Measurements from ENCODE around the gene ZNF423. TPM values are rescaled to one million over a fixed set of nuclear protein-coding genes. Genes with fewer than 3 reads are reported as not detected.

ZNF423 gene
- total RNA-seq, 1 experiment from 2014 or later = 0.49 TPM

GRCh38 chr16:49623501-49624266 is 232.2 kb downstream of the ZNF423 start:
- H3K9me3 ChIP-seq (ENCODE audit: control insufficient read depth, insufficient read depth, low read depth, low read length) = no peaks in the 10 kb centered on the region
- no peaks in the 10 kb centered on the region for H3K4me1 ChIP-seq (ENCODE audit: control insufficient read depth, insufficient read depth, low read length)
- DNase-seq (ENCODE audit: low read depth, low spot score) (no peak), ATAC-seq (no peak)
- in situ Hi-C loops (cut with HindIII; ENCODE audit: low pct_unique_long_range_greater_than_20kb, low sequenced_read_pairs) (no loop called here), intact Hi-C loops (cut with micrococcal nuclease; ENCODE audit: unreplicated experiment) (no loop called here)
- no peak overlapping the region for H3K27ac ChIP-seq (ENCODE audit: low read length)
- no peak for TF ChIP-seq TCF7L2 (IDR thresholded peaks at IDR 0.05; ENCODE audit: low read depth, low read length)
- TF ChIP-seq CTCF (IDR thresholded peaks at IDR 0.05) = no peak
- TF ChIP-seq SIN3A (IDR thresholded peaks at IDR 0.05; ENCODE audit: borderline replicate concordance, insufficient read depth, low read depth, low read length) = no peak
- TF ChIP-seq POLR2AphosphoS5 (IDR thresholded peaks at IDR 0.05; ENCODE audit: low read depth, low read length) = no peak
- TF ChIP-seq REST (IDR thresholded peaks at IDR 0.05; ENCODE audit: insufficient read depth in 1 of 2, low read depth in 2 of 2, low read length in 1 of 2) = no peak
- POLR2A ChIA-PET = no interaction called here
- H3K27me3 ChIP-seq (ENCODE audit: control insufficient read depth, insufficient read depth, low read length) = no peaks in the 10 kb centered on the region
- CTCF ChIA-PET = no interaction called here
- H3K36me3 ChIP-seq (ENCODE audit: control insufficient read depth, insufficient read depth, low read length) = no peaks in the 10 kb centered on the region
- no TSS peak for BruUV-seq (replicated peaks)
- H3K4me3 ChIP-seq (ENCODE audit: low read depth in 2 of 2, low read length in 2 of 2) = no peak overlapping the region

- POLR2A ChIA-PET = no interaction called here
- no TSS peak for BruUV-seq (replicated peaks)
- H3K4me3 ChIP-seq (ENCODE audit: low read depth in 2 of 2, low read length in 2 of 2) = no peak overlapping the region
- H3K27me3 ChIP-seq (ENCODE audit: control insufficient read depth, insufficient read depth, low read length) = no peaks in the 10 kb centered on the region
- no peak overlapping the region for H3K27ac ChIP-seq (ENCODE audit: low read length)
- H3K36me3 ChIP-seq (ENCODE audit: control insufficient read depth, insufficient read depth, low read length) = no peaks in the 10 kb centered on the region
- CTCF ChIA-PET = no interaction called here
- no peaks in the 10 kb centered on the region for H3K4me1 ChIP-seq (ENCODE audit: control insufficient read depth, insufficient read depth, low read length)
- intact Hi-C loops (cut with micrococcal nuclease; ENCODE audit: unreplicated experiment) = no loop called here
- in situ Hi-C loops (cut with HindIII; ENCODE audit: low pct_unique_long_range_greater_than_20kb, low sequenced_read_pairs) = no loop called here
- DNase-seq (ENCODE audit: low read depth, low spot score) = no peak
- no peak for TF ChIP-seq SIN3A (IDR thresholded peaks at IDR 0.05; ENCODE audit: borderline replicate concordance, insufficient read depth, low read depth, low read length)
- no peak for ATAC-seq
- no peaks in the 10 kb centered on the region for H3K9me3 ChIP-seq (ENCODE audit: control insufficient read depth, insufficient read depth, low read depth, low read length)
These were observed 233.2 kb downstream of the ZNF423 start for GRCh38 chr16:49622421-49623402.
